T47D (cell line): ENCODE measurements around the gene FBXL20.

ENCODE experiments used
- DNase-seq, 2 experiments: peaks; one replicate each; pipeline versions ENCODE4 v3.0.0 to v3.0.0-alpha.2; 2011 to 2012; ENCODE audit warnings: low read depth in 1 of 2, low spot score in 1 of 2
- JUND ChIP-seq: IDR thresholded peaks from 2 replicates; pipeline ENCODE4 v1.6.1; 2012; ENCODE audit warnings: low read depth
- in situ Hi-C: cut with HindIII; loops from 2 replicates; pipeline ENCODE4 v1.10.0; 2016; ENCODE audit warnings: low sequenced_read_pairs, low pct_unique_long_range_greater_than_20kb

Gene FBXL20

GRCh38 chr17:39246274-39246673 lies 155.2 kb downstream of the FBXL20 start:
- no peak for TF ChIP-seq JUND
- in situ Hi-C loops: no loop called here
- DNase-seq: peak in 1 of 2 experiments; percentile 29

- in situ Hi-C loops: no loop called here
- no peak for TF ChIP-seq JUND
- peak; percentile 73 to 90 for DNase-seq
Measured at GRCh38 chr17:39244600-39245570, 156.5 kb downstream of the FBXL20 start.

- DNase-seq: no peak
- in situ Hi-C loops: no loop called here
- TF ChIP-seq JUND: no peak
Measured at GRCh38 chr17:39244016-39244599, 157.3 kb downstream of the FBXL20 start.

GRCh38 chr17:39243155-39243554 lies 158.3 kb downstream of the FBXL20 start:
- in situ Hi-C loops: no loop called here
- DNase-seq: no peak
- no peak for TF ChIP-seq JUND

- in situ Hi-C loops: no loop called here
- no peak for TF ChIP-seq JUND
- no peak for DNase-seq
Measured at GRCh38 chr17:39240631-39241030, 160.8 kb downstream of the FBXL20 start.

- no peak for TF ChIP-seq JUND
- peak; percentile 78 to 83 for DNase-seq
- in situ Hi-C loops: no loop called here
Measured at GRCh38 chr17:39239640-39240314, 161.6 kb downstream of the FBXL20 start.

- TF ChIP-seq JUND: no peak
- in situ Hi-C loops: no loop called here
- DNase-seq: peak in 1 of 2 experiments; percentile 44
Measured at GRCh38 chr17:39238311-39238972, 163.0 kb downstream of the FBXL20 start.

GRCh38 chr17:39237586-39237985 lies 163.8 kb downstream of the FBXL20 start:
- in situ Hi-C loops: no loop called here

GRCh38 chr17:39236981-39237441 lies 164.4 kb downstream of the FBXL20 start:
- in situ Hi-C loops: no loop called here
- DNase-seq: no peak
- TF ChIP-seq JUND: no peak

More at GRCh38 chr17:39237586-39237985, 163.8 kb downstream of the FBXL20 start:
- DNase-seq: no peak
- TF ChIP-seq JUND: no peak

GRCh38 chr17:39236450-39236927 lies 164.9 kb downstream of the FBXL20 start:
- in situ Hi-C loops: no loop called here
- no peak for TF ChIP-seq JUND
- no peak for DNase-seq

GRCh38 chr17:39235555-39236449 lies 165.6 kb downstream of the FBXL20 start:
- in situ Hi-C loops: no loop called here
- no peak for TF ChIP-seq JUND
- DNase-seq: peak; percentile 86 to 87
